ENCODE data around the gene PIK3C2B.
"Not testable (repeated sequence)": the region's sequence is repeated elsewhere in the genome, so short reads cannot be mapped to it uniquely, and the experiment has no call there.

The PIK3C2B gene

GRCh38 chr1:204494281-204495077, at the start of gene PIK3C2B:
TSS of gene PIK3C2B (minus strand) at chr1:204494805. CDS start at chr1:204469802, 25,003 bp downstream.
- peak; percentile 78 for DNase-seq (ENCODE audit: low spot score)

GRCh38 chr1:204544321-204544720, 49.7 kb upstream of the PIK3C2B start:
- DNase-seq (ENCODE audit: low spot score), result peak; percentile 73

GRCh38 chr1:204541626-204542025, 47.0 kb upstream of the PIK3C2B start:
- DNase-seq (ENCODE audit: low spot score), result no peak

- DNase-seq (ENCODE audit: low spot score), result no peak
These were observed 38.2 kb upstream of the PIK3C2B start for GRCh38 chr1:204532832-204533231.

GRCh38 chr1:204530932-204531331, 36.3 kb upstream of the PIK3C2B start:
- DNase-seq (ENCODE audit: low spot score), result no peak

GRCh38 chr1:204529371-204529895, 34.8 kb upstream of the PIK3C2B start:
- DNase-seq (ENCODE audit: low spot score), result no peak

- DNase-seq (ENCODE audit: low spot score), result no peak
These were observed 34.1 kb upstream of the PIK3C2B start for GRCh38 chr1:204528677-204529076.

GRCh38 chr1:204528241-204528640, 33.6 kb upstream of the PIK3C2B start:
- DNase-seq (ENCODE audit: low spot score), result no peak

GRCh38 chr1:204524986-204525385, 30.4 kb upstream of the PIK3C2B start:
- no peak for DNase-seq (ENCODE audit: low spot score)

GRCh38 chr1:204523605-204524215, 29.1 kb upstream of the PIK3C2B start:
- DNase-seq (ENCODE audit: low spot score), result no peak

GRCh38 chr1:204521941-204522521, 27.4 kb upstream of the PIK3C2B start:
- DNase-seq (ENCODE audit: low spot score), result not testable (repeated sequence)

- peak; percentile 74 for DNase-seq (ENCODE audit: low spot score)
These were observed 26.5 kb upstream of the PIK3C2B start for GRCh38 chr1:204520834-204521709.

GRCh38 chr1:204517382-204517781, 22.8 kb upstream of the PIK3C2B start:
- not testable (repeated sequence) for DNase-seq (ENCODE audit: low spot score)

- DNase-seq (ENCODE audit: low spot score), result peak; percentile 97
These were observed 21.7 kb upstream of the PIK3C2B start, which contains the start of gene MDM4 for GRCh38 chr1:204516180-204516879. TSS of gene MDM4 (plus strand) at chr1:204516406. CDS start at chr1:204525519, 9,113 bp downstream.

- no peak for DNase-seq (ENCODE audit: low spot score)
These were observed 20.2 kb upstream of the PIK3C2B start for GRCh38 chr1:204514828-204515227.

GRCh38 chr1:204513117-204513716, 18.6 kb upstream of the PIK3C2B start:
- DNase-seq (ENCODE audit: low spot score), result peak; percentile 40

GRCh38 chr1:204511366-204511765, 16.8 kb upstream of the PIK3C2B start:
- no peak for DNase-seq (ENCODE audit: low spot score)

- DNase-seq (ENCODE audit: low spot score), result no peak
These were observed 14.6 kb upstream of the PIK3C2B start for GRCh38 chr1:204509186-204509635.

- peak; percentile 42 for DNase-seq (ENCODE audit: low spot score)
These were observed 12.9 kb upstream of the PIK3C2B start for GRCh38 chr1:204507317-204508105.

- DNase-seq (ENCODE audit: low spot score), result peak; percentile 95
These were observed 12.3 kb upstream of the PIK3C2B start for GRCh38 chr1:204506969-204507316.
